ENCODE data around the gene AFAP1L2.
A peak's percentile ranks its signal among the peaks of the same experiment; 100 is the strongest.

AFAP1L2 gene

GRCh38 chr10:114389426-114389825 is 14.9 kb downstream of the AFAP1L2 start:
- DNase-seq (ENCODE audit: low spot score), result no peak

- DNase-seq (ENCODE audit: low spot score), result no peak
These were observed 16.0 kb downstream of the AFAP1L2 start for GRCh38 chr10:114388275-114388674.

- no peak for DNase-seq (ENCODE audit: low spot score)
These were observed 16.5 kb downstream of the AFAP1L2 start for GRCh38 chr10:114387784-114388183.

- no peak for DNase-seq (ENCODE audit: low spot score)
These were observed 17.9 kb downstream of the AFAP1L2 start for GRCh38 chr10:114386452-114386851.

- DNase-seq (ENCODE audit: low spot score), result no peak
These were observed 18.7 kb downstream of the AFAP1L2 start for GRCh38 chr10:114385557-114385956.

- DNase-seq (ENCODE audit: low spot score), result no peak
These were observed 19.7 kb downstream of the AFAP1L2 start for GRCh38 chr10:114384601-114385000.

GRCh38 chr10:114384181-114384580 is 20.1 kb downstream of the AFAP1L2 start:
- peak; percentile 86 for DNase-seq (ENCODE audit: low spot score)

GRCh38 chr10:114380797-114381196 is 23.5 kb downstream of the AFAP1L2 start:
- no peak for DNase-seq (ENCODE audit: low spot score)

GRCh38 chr10:114380060-114380459 is 24.2 kb downstream of the AFAP1L2 start:
- no peak for DNase-seq (ENCODE audit: low spot score)

GRCh38 chr10:114379631-114380041 is 24.7 kb downstream of the AFAP1L2 start:
- DNase-seq (ENCODE audit: low spot score), result no peak

- DNase-seq (ENCODE audit: low spot score), result no peak
These were observed 27.8 kb downstream of the AFAP1L2 start for GRCh38 chr10:114376523-114376922.

- no peak for DNase-seq (ENCODE audit: low spot score)
These were observed 29.3 kb downstream of the AFAP1L2 start for GRCh38 chr10:114375047-114375446.

- no peak for DNase-seq (ENCODE audit: low spot score)
These were observed 30.1 kb downstream of the AFAP1L2 start for GRCh38 chr10:114374053-114374791.

- DNase-seq (ENCODE audit: low spot score), result no peak
These were observed 30.7 kb downstream of the AFAP1L2 start for GRCh38 chr10:114373631-114374030.

GRCh38 chr10:114372995-114373394 is 31.3 kb downstream of the AFAP1L2 start:
- no peak for DNase-seq (ENCODE audit: low spot score)

- DNase-seq (ENCODE audit: low spot score), result no peak
These were observed 32.1 kb downstream of the AFAP1L2 start for GRCh38 chr10:114372179-114372578.

- DNase-seq (ENCODE audit: low spot score), result no peak
These were observed 33.3 kb downstream of the AFAP1L2 start for GRCh38 chr10:114370966-114371365.

GRCh38 chr10:114370199-114370598 is 34.1 kb downstream of the AFAP1L2 start:
- no peak for DNase-seq (ENCODE audit: low spot score)

- DNase-seq (ENCODE audit: low spot score), result no peak
These were observed 36.3 kb downstream of the AFAP1L2 start for GRCh38 chr10:114368057-114368391.

GRCh38 chr10:114367351-114368056 is 36.8 kb downstream of the AFAP1L2 start:
- no peak for DNase-seq (ENCODE audit: low spot score)

GRCh38 chr10:114364726-114365125 is 39.6 kb downstream of the AFAP1L2 start:
- no peak for DNase-seq (ENCODE audit: low spot score)

- DNase-seq (ENCODE audit: low spot score), result no peak
These were observed 40.4 kb downstream of the AFAP1L2 start for GRCh38 chr10:114363745-114364454.

- DNase-seq (ENCODE audit: low spot score), result no peak
These were observed 41.4 kb downstream of the AFAP1L2 start for GRCh38 chr10:114362826-114363355.

Measured in COLO829 (cell line).